Esophagus (tissue), 2 donors: ENCODE measurements around the gene IQCE. TPM values are rescaled to one million over a fixed set of nuclear protein-coding genes. Genes with fewer than 3 reads are reported as not detected.

Experiments used
- H3K27ac ChIP-seq, 2 donors: one replicate each; pipeline ENCODE4 v1.5.1; 2013; ENCODE audit warnings: low read depth in 2 of 2, mild to moderate bottlenecking in 2 of 2, inconsistent platforms in 1 of 2, low read length in 1 of 2, moderate library complexity in 1 of 2
- H3K27me3 ChIP-seq, 2 donors: one replicate each; pipeline ENCODE4 v1.6.1; 2013; ENCODE audit warnings: low read length in 2 of 2, control low read depth in 1 of 2, mild to moderate bottlenecking in 1 of 2; ENCODE audit not compliant: insufficient read depth in 2 of 2, control insufficient read depth in 1 of 2
- H3K36me3 ChIP-seq, 2 donors: one replicate each; pipeline ENCODE4 v1.6.1; 2013; ENCODE audit warnings: low read length in 1 of 2; ENCODE audit not compliant: control insufficient read depth in 2 of 2, insufficient read depth in 2 of 2
- H3K4me1 ChIP-seq, 2 donors: one replicate each; pipeline ENCODE4 v1.6.1; 2013; ENCODE audit warnings: low read length in 1 of 2; ENCODE audit not compliant: control insufficient read depth in 2 of 2, insufficient read depth in 2 of 2
- H3K4me3 ChIP-seq, 2 donors: one replicate each; pipeline ENCODE4 v1.5.1; 2013; ENCODE audit warnings: low read length in 2 of 2, mild to moderate bottlenecking in 2 of 2, low read depth in 1 of 2, moderate library complexity in 1 of 2
- H3K9me3 ChIP-seq, 2 donors: one replicate each; pipeline ENCODE4 v1.6.1; 2013; ENCODE audit warnings: mild to moderate bottlenecking in 2 of 2, low read depth in 1 of 2, low read length in 1 of 2, moderate library complexity in 1 of 2; ENCODE audit not compliant: control insufficient read depth in 2 of 2, insufficient read depth in 1 of 2
- WGBS, 2 donors: extraction: QIAGEN DNeasy Blood & Tissue Kit; methylation state at CpG; one replicate each; pipeline ENCODE4 v1.1.7; 2013; 5-methylcytosine and 5-hydroxymethylcytosine counted together
- polyA plus RNA-seq, 2 donors: library from polyadenylated mRNA; stranded (reverse); fragments of 200-250 nt; gene quantifications; one replicate each; pipeline ENCODE4 v1.2.3, GENCODE V29; 2013
- donor health status: healthy with polysubstance abuse.
- donor health status: Bipolar disorder and iron deficiency.

Gene IQCE
- polyA plus RNA-seq, 2 donors: 2.4 to 3.4 TPM

GRCh38 chr7:2613098-2613930 is 54.5 kb downstream of the IQCE start:
- Histone ChIP-seq H3K27ac (no peak overlapping the region), H3K4me3 (no peak overlapping the region), H3K9me3 (no peaks in the 10 kb centered on the region), H3K27me3 (no peaks in the 10 kb centered on the region), H3K4me1 (peaks cover 0 to 17% of the 10 kb centered on the region in 2 donors), H3K36me3 (no peaks in the 10 kb centered on the region)
- WGBS, 2 donors: 83 to 84% methylated on average over 19 of the region's 19 CpGs

- H3K4me3 ChIP-seq: no peak overlapping the region
- no peaks in the 10 kb centered on the region for H3K9me3 ChIP-seq
- WGBS, 2 donors: 39 to 53% methylated on average over 22 of the region's 22 CpGs
- H3K36me3 ChIP-seq: no peaks in the 10 kb centered on the region
- H3K27me3 ChIP-seq: no peaks in the 10 kb centered on the region
- H3K4me1 ChIP-seq: peaks cover 0 to 17% of the 10 kb centered on the region in 2 donors
- no peak overlapping the region for H3K27ac ChIP-seq
These were observed 55.3 kb downstream of the IQCE start for GRCh38 chr7:2613931-2614600.

DNA sequence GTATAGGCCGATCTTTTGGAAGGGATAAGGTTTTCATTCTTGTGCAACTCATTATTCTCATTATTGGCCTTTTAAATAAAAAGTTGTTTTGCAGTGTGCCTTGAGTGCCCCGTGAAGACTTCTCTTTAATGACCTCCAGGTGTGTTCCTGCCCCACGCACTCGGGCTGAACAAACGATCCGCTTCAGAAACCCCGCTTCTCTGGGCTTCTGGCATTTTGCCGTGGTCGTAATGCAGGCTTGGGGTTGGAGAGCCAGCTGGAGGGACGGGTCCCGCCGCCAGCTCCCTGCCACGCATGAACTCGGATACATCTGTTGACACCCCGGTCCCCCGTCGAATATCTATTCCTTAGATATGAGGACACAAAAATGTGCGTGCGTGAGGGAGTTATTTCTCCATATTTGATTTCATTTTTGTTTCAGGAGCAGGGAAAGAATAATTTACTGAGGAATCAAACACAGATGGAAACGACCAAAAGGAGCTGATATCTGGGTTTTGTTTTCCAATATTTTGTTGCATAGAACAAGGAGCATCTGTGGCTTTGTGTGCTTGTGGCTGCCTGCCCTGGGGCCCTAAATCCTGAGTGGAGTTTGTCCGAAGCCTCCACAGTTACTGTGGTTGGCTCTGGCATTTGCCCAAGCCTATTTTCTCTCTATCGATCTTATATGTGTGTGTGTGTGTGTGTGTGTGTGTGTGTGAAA is 56.0 kb downstream of the IQCE start:
- Histone ChIP-seq H3K4me3 (no peak overlapping the region), H3K9me3 (no peaks in the 10 kb centered on the region), H3K36me3 (no peaks in the 10 kb centered on the region), H3K27ac (no peak overlapping the region), H3K27me3 (no peaks in the 10 kb centered on the region), H3K4me1 (peaks cover 0 to 17% of the 10 kb centered on the region in 2 donors)
- WGBS, 2 donors: 47 to 55% methylated on average over 22 of the region's 22 CpGs

- Histone ChIP-seq H3K27ac (no peak overlapping the region), H3K27me3 (no peaks in the 10 kb centered on the region), H3K36me3 (no peaks in the 10 kb centered on the region), H3K4me3 (no peak overlapping the region), H3K4me1 (peaks cover 0 to 21% of the 10 kb centered on the region in 2 donors), H3K9me3 (no peaks in the 10 kb centered on the region)
- 69 to 71% methylated on average over 33 of the region's 33 CpGs for WGBS, 2 donors
These were observed 57.9 kb downstream of the IQCE start for GRCh38 chr7:2616387-2617324.

DNA sequence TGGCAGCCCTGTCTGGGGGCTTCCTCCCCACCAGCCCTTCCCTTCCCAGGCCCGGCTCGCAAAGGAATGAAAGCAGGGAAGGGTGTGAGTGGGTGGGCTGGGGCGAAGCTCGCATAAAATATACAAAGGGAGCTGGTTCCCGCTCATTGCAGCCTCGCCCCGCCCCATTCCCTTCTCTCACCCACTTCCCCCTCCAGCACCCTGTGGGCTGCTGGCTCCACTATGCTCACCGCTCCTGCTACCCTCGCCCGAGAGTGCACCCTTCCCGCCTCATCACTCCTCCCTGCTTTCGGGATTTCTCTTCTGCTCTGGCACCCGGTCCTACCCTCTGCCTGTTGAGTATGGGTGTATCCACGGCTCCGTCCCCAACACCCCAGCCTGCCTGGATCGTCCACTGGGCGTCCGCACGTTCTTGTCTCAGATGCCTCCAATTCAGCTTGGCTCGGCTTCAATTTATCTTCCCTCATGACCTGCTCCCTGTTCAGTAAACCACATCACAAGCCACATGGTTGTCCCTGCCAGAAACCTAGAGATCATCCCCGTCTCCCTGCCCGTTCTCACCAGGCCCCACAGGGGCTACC is 58.6 kb downstream of the IQCE start:
- Histone ChIP-seq H3K36me3 (no peaks in the 10 kb centered on the region), H3K9me3 (no peaks in the 10 kb centered on the region), H3K4me3 (no peak overlapping the region), H3K4me1 (peaks cover 0 to 21% of the 10 kb centered on the region in 2 donors), H3K27ac (no peak overlapping the region), H3K27me3 (no peaks in the 10 kb centered on the region)
- WGBS, 2 donors: 32 to 41% methylated on average over 22 of the region's 22 CpGs

GRCh38 chr7:2619116-2619515 is 60.3 kb downstream of the IQCE start:
- Histone ChIP-seq H3K36me3 (no peaks in the 10 kb centered on the region), H3K4me1 (peaks cover 0 to 16% of the 10 kb centered on the region in 2 donors), H3K9me3 (no peaks in the 10 kb centered on the region), H3K27me3 (no peaks in the 10 kb centered on the region), H3K4me3 (no peak overlapping the region), H3K27ac (no peak overlapping the region)
- WGBS, 2 donors: 64 to 66% methylated on average over 9 of the region's 9 CpGs

DNA sequence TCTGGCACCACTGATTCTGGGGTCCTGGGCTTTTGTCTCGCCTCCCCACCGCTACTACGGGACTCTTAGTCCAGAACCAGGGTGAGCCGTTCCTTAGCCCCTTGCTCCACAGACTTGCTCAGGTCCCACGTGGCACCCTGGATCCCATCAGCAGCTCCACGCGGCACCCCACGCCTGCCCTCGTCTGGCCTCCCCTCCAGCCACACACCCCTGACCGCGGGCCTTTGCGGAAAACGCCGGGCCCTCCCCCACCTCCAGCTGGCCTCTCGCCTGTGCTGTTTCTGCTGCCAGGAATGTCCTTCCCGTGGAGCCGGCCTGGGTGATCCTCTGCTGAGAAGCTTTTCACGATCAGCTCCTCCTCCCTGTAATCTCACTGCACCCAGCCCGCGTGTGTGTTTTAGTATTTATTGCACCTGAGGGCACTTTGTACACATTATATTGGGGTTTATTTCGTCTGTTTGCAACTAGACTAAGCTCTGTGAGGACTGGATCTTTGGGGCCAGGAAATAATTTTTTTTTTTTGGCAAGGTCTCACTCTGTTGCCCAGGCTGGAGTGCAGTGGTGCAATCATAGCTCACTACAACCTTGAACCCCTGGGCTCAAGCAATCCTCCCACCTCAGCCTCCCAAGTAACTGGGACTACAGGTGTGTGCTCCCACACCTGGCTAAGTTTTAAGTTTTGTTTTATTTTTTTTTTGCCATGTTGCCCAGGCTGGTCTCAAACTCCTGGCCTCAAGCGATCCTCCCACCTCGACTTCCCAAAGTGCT is 62.5 kb downstream of the IQCE start:
- Histone ChIP-seq H3K36me3 (no peaks in the 10 kb centered on the region), H3K9me3 (no peaks in the 10 kb centered on the region), H3K27ac (no peak overlapping the region), H3K27me3 (no peaks in the 10 kb centered on the region), H3K4me1 (peaks cover 0 to 14% of the 10 kb centered on the region in 2 donors), H3K4me3 (no peak overlapping the region)
- WGBS, 2 donors: 40 to 44% methylated on average over 23 of the region's 23 CpGs

DNA sequence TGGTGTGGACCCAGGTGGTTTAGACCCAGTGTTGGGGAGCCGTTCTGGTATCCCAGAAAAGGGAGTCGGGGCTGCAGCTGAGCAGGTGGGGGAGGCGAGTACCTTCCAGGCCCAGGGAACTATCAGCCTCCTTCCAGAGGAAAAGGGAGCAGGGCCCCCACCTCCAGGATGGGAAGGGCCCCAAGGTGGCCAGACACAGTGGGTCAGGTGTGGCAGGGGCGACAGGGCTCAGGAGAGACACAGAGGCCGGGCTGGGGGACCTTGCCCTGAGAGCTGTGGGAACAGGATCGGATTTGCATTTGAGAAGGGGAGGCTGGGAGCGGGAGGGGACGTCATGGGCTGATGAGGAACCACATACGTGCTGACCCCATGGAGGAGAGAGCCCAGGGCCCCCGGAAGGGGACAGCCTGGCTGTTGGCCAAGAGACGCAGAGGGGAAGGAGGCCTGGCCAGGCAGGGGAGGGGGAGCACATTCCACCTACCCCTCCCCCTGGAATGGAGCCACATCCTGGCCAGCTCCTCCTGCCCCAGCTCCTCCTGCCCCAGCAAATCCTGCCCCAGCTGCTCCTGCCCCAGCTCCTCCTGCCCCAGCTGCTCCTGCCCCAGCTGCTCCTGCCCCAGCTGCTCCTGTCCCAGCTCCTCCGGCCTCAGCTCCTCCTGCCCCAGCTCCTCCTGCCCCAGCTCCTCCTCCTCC is 63.3 kb downstream of the IQCE start:
- Histone ChIP-seq H3K27me3 (no peaks in the 10 kb centered on the region), H3K4me3 (no peak overlapping the region), H3K4me1 (peaks cover 0 to 14% of the 10 kb centered on the region in 2 donors), H3K27ac (no peak overlapping the region), H3K9me3 (no peaks in the 10 kb centered on the region), H3K36me3 (no peaks in the 10 kb centered on the region)
- WGBS, 2 donors: 64 to 67% methylated on average over 11 to 12 of the region's 12 CpGs
